GM18502 (cell line): ENCODE data around the gene SMIM14.
A peak's percentile ranks its signal among the peaks of the same experiment; 100 is the strongest.
"Not testable (repeated sequence)": the region's sequence is repeated elsewhere in the genome, so short reads cannot be mapped to it uniquely, and the experiment has no call there.

Experiments
- ATAC-seq: cut with Tn5 transposase; IDR thresholded peaks from one replicate; pipeline ENCODE4 v1.9.1; 2021; ENCODE audit warnings: mild to moderate bottlenecking; ENCODE audit not compliant: unreplicated experiment, poor library complexity

The SMIM14 gene

GRCh38 chr4:39638354-39639239 is at the start of gene SMIM14:
SMIM14 (minus strand) TSS chr4:39638865; CDS start chr4:39605145, 33,720 bp downstream.
- peak; percentile 85 for ATAC-seq

- no peak for ATAC-seq
Observed at GRCh38 chr4:39687014-39687413, 48.3 kb upstream of the SMIM14 start.

DNA sequence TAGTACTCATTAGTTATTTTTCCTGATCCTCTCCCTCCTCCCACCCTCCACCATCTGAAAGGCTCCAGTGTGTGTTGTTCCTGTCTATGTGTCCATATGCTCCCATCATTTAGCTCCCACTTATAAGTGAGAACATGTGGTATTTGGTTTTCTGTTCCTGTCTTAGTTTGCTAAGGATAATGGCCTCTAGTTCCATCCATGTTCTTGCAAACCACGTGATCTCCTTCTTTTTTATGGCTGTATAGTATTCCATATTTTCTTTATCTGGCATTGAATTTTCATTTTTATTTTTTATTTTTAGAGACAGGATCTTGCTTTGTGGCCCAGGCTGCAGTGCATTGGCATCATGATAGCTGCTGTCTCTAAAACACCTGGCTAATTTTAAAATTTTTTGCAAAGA is 47.3 kb upstream of the SMIM14 start:
- ATAC-seq: no peak

GRCh38 chr4:39682138-39682537 is 43.5 kb upstream of the SMIM14 start:
- peak; percentile 81 for ATAC-seq

DNA sequence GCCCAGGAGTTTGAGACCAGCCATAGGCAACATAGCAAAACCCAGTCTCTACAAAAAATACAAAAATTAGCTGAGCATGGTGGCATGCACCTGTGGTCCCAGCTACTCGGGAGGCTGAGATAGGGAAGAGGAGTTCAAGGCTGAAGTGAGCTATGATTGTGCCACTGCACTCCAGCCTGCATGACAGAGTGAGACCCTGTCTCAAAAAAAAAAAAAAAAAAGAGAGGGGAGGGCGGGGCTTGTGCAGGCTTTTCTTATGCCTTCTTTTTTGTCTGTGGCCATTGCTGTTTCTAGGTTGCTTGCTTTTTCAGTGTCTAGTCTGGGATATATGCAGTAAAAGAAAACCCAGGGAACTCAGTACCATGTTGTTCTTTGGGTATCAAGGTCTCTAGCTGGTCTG is 42.3 kb upstream of the SMIM14 start:
- not testable (repeated sequence) for ATAC-seq

DNA sequence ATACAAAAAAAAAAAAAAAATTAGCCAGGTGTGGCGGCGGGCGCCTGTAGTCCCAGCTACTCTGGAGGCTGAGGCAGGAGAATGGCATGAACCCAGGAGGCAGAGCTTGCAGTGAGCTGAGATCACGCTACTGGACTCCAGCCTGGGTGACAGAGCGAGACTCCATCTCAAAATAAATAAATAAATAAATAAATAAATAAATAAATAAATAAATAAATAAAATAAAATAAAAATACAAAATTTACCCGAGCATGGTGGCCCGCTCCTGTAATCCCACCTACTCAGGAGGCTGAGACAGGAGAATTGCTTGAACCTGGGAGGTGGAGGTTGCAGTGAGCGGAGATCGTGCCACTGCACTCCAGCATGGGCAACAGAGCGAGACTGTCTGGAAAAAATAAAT is 37.0 kb upstream of the SMIM14 start:
- not testable (repeated sequence) for ATAC-seq

DNA sequence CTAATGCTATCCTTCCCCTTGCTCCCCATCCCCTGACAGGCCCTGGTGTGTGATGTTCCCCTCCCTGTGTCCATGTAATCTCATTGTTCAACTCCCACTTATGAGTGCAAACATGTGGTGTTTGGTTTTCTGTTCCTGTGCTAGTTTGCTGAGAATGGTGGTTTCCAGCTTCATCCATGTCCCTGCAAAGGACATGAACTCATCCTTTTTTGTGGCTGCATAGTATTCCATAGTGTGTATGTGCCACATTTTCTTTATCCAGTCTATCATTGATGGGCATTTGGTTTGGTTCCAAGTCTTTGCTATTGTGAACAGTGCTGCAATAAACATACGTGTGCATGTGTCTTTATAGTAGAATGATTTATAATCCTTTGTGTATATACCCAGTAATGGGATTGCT is 31.6 kb upstream of the SMIM14 start:
- ATAC-seq: not testable (repeated sequence)

DNA sequence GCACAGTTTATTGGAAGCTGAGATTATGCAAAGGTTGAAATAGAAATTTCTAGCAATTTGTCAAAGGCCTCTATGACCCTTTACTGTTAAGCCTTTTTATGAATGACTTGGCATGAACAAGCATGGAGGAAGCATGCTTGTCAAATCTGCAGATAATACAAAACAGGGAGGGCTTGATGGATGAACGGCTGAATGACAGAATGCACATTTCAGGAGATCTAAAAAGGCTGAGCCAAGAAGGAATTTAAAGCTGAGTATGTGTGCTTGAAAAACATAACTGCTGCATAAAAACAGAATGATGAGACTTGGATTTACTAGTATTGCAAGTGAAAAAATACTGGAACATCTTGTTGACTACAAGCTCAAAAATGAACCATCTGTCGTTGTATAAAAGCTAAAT is 30.2 kb upstream of the SMIM14 start:
- no peak for ATAC-seq

GRCh38 chr4:39667706-39668105 is 29.0 kb upstream of the SMIM14 start:
- no peak for ATAC-seq

DNA sequence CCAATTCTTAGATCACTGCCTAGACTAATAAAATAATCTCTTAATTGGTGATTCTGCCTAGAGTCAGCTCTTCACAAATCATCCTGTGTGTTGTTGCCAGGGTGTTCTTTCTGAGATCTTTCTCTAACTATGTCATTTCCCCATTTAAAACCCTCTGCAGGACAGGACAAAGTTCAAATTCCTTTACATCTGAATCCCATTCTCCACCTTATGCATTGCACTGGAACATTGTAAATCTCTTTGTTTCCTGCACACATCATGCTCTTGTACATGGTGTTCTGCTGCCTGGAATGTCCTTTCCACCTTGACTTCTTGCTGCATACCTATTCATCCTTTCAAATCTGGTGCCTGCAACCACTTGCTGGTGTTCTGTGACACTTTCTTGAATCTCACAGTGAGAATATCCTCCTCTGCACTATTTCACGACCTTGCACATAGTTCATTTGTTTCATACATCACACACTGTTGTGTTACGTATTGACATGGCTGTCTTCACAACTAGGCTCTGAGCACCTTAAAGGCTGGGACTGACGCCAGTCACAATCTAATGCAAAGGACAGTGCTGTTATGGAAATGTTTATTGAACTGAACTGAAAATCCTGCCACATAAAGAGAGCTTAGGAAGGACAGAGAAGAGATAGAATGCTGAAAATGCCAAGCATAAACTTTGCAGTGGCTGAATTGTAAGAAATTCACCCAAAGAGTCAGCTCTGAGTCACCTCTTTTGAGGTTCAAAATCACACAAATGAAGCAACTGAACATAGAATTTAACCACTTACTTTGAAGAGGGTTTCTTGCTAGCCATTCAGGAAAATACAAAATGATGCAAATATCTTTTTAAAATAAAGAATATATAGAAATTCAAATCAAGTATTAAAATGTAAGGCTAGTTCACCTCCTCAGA is 26.4 kb upstream of the SMIM14 start:
- ATAC-seq: no peak

GRCh38 chr4:39662683-39663082 is 24.0 kb upstream of the SMIM14 start:
- no peak for ATAC-seq

DNA sequence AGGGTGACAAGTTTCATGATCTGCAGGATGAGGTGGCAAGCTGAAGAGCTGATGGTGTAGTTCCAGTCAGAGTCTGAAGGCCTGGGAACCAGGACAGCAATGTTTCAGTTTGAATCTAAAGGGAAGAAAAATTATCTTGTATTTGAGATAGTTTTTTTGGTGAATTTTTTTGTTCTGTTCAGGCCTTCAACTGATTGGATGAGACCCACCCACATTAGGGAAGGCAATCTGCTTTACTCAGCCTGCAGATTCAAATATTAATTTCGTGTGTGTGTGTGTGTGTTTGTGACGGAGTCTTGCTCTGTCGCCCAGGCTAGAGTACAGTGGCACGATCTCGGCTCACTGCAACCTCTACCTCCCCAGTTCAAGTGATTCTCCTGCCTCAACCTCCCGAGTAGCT is 22.1 kb upstream of the SMIM14 start:
- no peak for ATAC-seq

DNA sequence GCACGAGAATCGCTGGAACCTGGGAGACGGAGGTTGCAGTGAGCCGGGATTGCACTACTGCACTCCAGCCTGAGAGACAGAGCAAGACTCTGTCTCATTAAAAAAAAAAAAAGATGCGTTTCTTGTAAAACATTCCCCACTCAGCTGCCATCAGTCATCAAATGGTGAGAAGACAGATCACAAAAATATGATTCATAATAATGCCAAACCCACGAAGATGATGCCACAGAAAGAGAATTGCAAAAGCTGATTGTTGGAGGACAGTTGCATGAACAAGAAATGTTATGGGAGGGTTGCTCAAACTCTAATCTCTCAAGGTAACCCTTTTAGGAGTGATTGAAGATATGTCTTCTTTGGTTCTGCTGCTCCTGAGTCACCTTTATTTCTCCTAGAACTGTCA is 21.4 kb upstream of the SMIM14 start:
- no peak for ATAC-seq

GRCh38 chr4:39658756-39659155 is 20.1 kb upstream of the SMIM14 start:
- no peak for ATAC-seq

DNA sequence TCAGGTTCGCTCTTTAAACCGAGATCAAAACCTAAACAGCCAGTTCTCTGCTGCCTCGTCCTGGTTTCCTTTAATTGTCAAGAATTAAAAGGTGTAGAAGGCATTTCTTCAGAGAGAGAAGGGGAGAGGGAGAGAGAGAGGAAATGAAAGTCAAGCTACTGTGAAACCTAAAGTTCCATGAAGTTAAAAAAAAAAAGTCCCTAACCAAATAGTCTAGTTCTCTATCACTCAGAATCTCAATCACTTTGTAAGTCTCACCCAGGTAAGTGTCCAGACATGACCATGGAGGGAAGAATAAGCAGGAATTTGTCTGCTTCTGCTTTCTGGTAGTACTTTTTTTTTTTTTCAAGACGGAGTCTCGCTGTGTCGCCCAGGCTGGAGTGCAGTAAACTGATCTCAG is 18.8 kb upstream of the SMIM14 start:
- ATAC-seq: peak; percentile 76

DNA sequence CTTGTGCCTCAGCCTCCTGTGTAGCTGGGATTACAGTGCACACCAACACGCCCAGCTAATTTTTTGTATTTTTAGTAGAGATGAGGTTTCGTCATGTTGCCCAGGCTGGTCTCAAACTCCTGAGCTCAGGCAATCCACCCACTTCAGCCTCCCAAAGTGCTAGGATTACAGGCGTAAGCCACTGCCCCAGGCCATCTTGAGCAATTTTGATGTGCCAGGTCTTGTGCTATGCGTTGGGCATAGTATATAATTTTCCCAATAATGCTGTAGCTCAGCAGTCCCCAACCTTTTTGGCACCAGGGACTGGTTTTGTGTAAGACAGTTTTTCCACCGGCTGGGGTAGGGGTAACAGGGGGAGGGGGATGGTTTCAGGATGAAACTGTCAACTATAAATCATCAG is 18.0 kb upstream of the SMIM14 start:
- not testable (repeated sequence) for ATAC-seq

DNA sequence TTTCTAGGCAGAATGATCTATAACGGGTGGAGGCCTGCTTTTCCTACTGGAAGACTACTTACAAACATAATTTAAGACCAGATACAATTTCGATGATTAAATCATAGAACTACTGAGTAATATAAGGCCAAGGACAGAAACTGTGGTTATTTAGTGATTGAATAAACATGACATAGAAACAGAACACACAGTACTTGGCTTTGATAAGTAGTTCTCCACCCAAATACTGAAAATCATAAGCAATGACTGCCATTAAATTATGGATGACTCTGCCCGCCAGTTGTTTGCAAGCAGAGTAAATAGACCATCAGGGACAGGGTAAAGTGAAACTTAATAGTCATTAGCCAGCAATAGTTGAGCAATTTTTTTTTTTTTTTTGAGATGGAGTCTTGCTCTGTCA is 17.2 kb upstream of the SMIM14 start:
- ATAC-seq: no peak

GRCh38 chr4:39655211-39655610 is 16.5 kb upstream of the SMIM14 start:
- no peak for ATAC-seq

DNA sequence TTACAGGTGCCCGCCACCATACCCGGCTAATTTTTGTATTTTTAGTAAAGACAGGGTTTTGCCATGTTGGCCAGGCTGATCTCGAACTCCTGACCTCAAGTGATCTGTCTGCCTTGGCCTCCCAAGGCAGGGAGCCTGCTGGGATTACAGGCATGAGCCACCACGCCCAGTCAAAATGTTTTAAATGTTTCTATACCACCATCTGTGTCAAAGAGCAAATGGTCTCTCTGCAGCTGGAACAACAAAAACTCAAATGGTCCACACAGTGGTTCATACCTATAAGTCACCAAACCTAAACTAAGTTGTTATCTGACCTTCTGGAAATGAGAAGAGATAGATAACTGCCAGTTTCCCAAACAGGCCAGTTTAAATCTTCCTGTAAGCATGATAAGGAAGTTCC is 12.9 kb upstream of the SMIM14 start:
- not testable (repeated sequence) for ATAC-seq

- no peak for ATAC-seq
Observed at GRCh38 chr4:39649639-39650265, 11.1 kb upstream of the SMIM14 start.
